Stromal cell of bone marrow (primary cell): ENCODE data around the gene RNASE7.

Experiments used
- DNase-seq: peaks from one replicate; pipeline ENCODE4 v3.0.0-alpha.2; 2012; ENCODE audit warnings: low read depth

Gene RNASE7

GRCh38 chr14:21043387-21043973 lies 1.3 kb downstream of the RNASE7 start:
- DNase-seq, result no peak

- DNase-seq, result no peak
These were observed 1.9 kb downstream of the RNASE7 start for GRCh38 chr14:21043974-21044618.

GRCh38 chr14:21047378-21047781 lies 5.2 kb downstream of the RNASE7 start:
- DNase-seq, result no peak

- no peak for DNase-seq
These were observed 6.5 kb downstream of the RNASE7 start for GRCh38 chr14:21048638-21049037.

GRCh38 chr14:21049271-21049673 lies 7.1 kb downstream of the RNASE7 start:
- no peak for DNase-seq

GRCh38 chr14:21050597-21050996 lies 8.4 kb downstream of the RNASE7 start:
- DNase-seq, result no peak

- no peak for DNase-seq
These were observed 11.3 kb downstream of the RNASE7 start for GRCh38 chr14:21053184-21054122.

GRCh38 chr14:21054123-21054767 lies 12.1 kb downstream of the RNASE7 start:
- no peak for DNase-seq

GRCh38 chr14:21054768-21055145 lies 12.6 kb downstream of the RNASE7 start:
- DNase-seq, result no peak

GRCh38 chr14:21055432-21056117 lies 13.4 kb downstream of the RNASE7 start:
- DNase-seq, result no peak

- peak; percentile 64 for DNase-seq
These were observed 14.5 kb downstream of the RNASE7 start for GRCh38 chr14:21056520-21057163.

GRCh38 chr14:21057803-21058675 lies 15.9 kb downstream of the RNASE7 start, which contains the start of gene RNASE8:
TSS of gene RNASE8 (plus strand) at chr14:21057822. CDS start at chr14:21057893, 71 bp downstream.
- no peak for DNase-seq

GRCh38 chr14:21058903-21059302 lies 16.7 kb downstream of the RNASE7 start:
- DNase-seq, result no peak

- DNase-seq, result no peak
These were observed 17.9 kb downstream of the RNASE7 start for GRCh38 chr14:21059842-21060613.

GRCh38 chr14:21060614-21061346 lies 18.6 kb downstream of the RNASE7 start:
- DNase-seq, result no peak

- no peak for DNase-seq
These were observed 19.1 kb downstream of the RNASE7 start for GRCh38 chr14:21061347-21061668.

GRCh38 chr14:21063479-21063878 lies 21.3 kb downstream of the RNASE7 start:
- DNase-seq, result no peak

- DNase-seq, result no peak
These were observed 24.8 kb downstream of the RNASE7 start for GRCh38 chr14:21066882-21067502.
